Stimulated activated CD8-positive, alpha-beta memory T cell treated with anti-CD3 and anti-CD28 coated beads, Interleukin-7, amount 100 ng/mL, for 24 hours (primary cell): ENCODE data around the gene ASPHD2.

Experiments used
- DNase-seq: peaks from one replicate; pipeline ENCODE4 v3.0.0-alpha.2; 2020; ENCODE audit warnings: low read depth

ASPHD2 gene

DNA sequence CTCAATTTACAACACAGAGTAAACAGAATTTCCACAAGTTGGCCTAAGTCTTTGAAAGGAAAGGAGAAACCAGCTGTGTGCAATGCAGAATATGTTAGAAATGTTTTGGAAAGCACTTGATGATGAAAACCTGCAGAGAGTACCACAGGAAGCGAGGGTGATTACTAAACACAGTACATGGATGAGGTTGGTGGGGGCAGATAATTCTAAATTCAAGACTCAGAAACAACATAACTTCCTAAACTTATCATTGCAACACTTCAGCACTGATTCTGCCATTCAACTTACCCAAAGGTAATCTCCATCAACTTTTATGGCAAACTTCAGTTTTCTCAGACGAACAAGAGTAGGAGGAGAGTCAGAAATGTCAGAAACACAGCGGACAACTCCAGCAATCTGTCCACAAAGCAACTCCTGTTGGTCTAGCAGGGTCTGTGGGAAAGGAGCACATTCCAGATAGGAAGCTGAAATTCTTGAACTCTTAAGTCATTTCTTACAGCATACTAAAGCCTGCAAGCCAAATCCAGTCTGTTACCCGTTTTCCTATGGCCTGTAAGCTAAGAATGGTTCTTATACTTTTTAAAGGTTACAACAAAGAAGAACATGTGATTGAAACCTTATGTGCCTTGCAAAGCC, 47.8 kb downstream of the ASPHD2 start:
- DNase-seq = no peak

DNA sequence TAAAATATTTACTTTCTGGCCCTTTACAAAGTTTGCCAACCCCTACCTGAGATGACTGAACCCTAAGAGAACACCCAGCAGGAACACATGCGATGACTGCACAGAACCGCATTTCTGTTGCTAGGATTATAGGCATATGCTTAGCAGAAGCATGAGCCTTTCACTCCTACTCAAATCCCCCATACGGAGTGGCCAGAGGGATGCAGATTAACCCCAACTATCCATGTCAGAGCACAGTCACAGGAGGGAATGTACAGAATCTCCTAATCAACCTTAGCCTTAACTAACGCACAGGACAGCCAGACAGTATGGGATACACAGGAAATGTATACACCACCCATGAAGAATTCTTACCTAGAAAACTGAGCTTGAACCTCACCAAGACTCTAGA, 48.3 kb downstream of the ASPHD2 start:
- DNase-seq = no peak

DNA sequence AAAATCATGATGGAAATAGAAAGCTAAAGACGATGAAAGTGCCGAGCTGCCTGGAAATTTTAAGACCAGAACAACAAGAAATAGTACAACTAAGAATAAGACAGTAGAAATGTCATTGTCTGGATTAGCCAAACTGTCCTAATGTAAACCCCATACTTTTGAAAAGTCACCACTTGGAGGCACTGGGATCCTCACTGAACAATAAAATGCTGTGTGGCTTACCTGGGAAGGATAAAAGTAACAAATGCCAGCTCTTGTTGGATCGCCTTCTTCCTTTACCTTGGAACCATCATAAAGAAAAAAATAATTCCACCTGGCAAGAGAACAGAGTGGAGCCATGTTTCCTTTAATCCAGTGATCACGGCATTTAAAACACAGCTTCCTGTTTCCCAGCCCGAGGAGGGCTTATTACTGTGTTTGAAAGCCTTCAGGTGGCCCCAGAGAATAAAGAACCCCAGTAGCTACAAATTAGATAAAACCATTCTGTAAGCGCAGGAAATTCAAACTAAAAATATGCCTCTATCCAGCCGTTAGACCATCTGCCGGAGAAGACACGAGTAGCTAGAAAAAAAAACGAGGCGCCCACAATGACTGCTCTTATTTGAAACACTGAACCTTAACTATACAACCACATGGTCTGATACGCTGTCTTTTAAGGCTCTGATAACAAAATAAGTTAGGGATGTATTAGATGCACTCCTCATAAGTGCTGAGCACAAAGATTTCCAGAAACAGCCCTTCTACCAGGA, 50.2 kb downstream of the ASPHD2 start:
- no peak for DNase-seq

DNA sequence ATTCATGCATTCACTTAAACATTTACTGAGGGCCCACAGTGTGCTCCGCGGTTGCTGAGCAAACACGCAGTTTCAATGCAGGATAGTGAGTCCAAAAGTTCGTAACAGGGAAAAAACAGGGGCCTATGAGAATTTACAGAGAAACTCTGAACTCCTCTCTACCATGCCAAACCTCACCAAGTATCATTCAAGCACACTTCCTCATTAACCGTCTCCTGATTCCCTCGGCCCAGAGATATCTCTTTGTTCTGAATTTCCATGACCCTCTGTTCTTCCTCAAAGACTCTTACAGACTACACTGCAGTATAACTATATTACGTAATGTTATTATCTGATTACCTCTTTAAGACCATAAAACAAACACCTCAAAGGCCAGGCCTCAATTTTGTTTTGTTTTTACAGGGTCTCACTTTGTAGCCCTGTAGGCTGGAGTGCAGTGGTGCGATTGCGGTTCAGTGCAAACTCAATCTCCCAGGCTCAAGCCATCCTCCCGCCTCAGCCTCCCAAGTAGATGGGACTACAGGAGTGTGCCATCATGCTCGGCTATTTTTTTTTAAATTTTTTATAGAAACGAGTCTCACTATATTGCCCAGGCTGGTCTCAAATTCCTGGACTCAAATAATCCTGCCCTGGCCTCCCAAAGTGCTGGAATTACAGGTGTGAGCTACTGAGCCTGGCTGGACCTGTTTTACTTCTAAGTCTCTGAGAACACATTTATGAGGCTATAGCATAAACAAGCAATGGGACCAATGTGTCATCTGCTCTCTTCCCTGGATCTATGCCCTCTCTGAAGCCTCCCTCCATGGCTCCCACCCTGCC, 50.9 kb downstream of the ASPHD2 start:
- DNase-seq = no peak

DNA sequence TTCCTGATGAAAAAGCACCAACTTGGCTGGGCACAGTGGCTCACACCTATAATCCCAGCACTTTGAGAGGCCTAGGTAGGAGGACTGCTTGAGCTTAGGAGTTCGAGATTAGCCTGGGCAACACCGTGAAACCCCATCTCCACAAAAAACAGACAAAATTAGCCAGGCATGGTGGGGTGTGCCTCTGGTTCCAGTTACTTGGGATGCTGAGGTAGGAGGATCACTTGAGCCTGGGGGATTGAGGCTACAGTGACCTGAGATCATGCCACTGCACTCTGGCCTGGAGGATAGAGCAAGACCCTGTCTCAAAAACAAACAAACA, 51.5 kb downstream of the ASPHD2 start:
- no peak for DNase-seq

DNA sequence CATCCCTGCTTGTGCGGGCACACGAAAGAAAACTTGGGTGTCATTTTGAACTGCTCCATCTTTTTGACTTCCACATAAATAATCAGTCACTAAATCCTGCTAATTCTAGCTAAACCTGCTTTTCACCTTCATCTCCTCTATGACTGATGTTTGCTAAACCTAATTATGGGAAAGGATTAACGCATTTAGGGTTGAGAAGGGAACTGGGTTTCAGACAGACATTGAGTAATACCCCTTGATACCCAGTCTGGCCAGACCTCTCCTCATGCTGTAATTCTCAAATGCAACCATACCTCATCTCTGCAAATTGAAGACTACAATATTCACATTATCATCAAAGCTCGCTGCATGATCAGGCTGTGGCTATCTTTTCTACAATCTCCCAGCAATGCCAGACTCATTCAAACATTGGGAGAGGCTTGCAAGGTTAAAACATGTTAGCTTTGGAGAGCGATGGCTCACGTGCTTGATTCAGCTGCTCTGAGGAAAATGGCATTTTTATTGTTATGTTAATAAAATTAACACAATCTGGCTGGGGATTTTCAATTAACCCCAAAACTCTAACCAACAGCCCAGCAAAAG, 52.1 kb downstream of the ASPHD2 start:
- DNase-seq = no peak

DNA sequence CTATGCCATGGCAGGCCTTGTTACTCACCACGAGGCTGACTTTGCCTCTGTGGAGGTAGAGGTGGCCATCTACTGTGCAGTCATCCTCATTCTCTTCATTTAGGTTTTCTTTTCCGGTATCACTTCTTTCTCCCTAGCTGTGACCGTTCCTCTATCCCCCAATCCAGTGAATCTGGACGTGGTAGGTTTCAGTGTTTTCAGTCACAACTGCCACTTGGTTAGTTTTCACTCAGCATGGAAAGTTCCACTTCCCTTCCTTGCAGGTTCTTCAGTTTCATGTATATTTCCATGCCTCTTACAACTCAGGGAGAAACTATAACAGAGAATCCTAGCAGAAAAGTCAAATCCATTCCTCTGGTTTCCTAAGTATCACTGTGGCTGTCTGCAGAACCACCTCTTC, 52.6 kb downstream of the ASPHD2 start:
- no peak for DNase-seq

DNA sequence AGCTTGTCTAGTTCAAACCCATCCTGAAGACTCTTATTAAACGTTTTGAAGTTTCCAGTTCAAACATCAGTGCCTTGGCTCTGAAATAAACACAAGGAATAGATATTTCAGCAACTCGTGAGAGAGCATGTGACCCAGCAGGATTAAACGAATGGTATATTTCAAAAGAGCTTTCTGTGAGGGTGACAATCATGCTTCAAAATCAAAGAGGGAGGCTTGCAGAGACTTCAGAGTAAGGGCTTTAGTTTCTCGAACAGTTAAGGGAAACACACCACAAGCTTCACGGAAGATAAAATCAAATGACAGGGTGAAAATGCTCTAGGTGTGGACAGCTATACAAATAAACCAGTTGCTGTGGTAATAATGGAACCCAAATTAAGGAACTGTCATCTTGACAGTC, 53.1 kb downstream of the ASPHD2 start:
- DNase-seq = no peak

DNA sequence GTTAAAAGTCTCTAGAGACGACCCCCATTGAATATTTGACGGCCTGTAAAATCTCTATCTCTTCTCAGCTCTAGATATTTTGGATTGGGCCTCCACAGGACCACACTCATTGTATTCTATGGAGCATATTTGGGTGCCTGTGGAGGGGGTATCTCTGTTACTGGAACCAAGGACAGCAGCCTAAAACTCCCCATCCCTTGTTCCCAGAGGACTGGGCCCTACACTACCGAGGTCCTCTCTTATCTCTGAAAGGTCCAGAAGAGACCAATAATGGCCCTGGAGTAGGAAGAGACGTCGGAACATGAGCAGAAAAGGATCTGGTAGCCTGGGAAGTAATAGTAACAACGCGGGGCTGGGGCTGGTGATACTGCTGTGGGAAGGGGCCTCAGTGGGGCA, 54.0 kb downstream of the ASPHD2 start:
- DNase-seq = no peak

DNA sequence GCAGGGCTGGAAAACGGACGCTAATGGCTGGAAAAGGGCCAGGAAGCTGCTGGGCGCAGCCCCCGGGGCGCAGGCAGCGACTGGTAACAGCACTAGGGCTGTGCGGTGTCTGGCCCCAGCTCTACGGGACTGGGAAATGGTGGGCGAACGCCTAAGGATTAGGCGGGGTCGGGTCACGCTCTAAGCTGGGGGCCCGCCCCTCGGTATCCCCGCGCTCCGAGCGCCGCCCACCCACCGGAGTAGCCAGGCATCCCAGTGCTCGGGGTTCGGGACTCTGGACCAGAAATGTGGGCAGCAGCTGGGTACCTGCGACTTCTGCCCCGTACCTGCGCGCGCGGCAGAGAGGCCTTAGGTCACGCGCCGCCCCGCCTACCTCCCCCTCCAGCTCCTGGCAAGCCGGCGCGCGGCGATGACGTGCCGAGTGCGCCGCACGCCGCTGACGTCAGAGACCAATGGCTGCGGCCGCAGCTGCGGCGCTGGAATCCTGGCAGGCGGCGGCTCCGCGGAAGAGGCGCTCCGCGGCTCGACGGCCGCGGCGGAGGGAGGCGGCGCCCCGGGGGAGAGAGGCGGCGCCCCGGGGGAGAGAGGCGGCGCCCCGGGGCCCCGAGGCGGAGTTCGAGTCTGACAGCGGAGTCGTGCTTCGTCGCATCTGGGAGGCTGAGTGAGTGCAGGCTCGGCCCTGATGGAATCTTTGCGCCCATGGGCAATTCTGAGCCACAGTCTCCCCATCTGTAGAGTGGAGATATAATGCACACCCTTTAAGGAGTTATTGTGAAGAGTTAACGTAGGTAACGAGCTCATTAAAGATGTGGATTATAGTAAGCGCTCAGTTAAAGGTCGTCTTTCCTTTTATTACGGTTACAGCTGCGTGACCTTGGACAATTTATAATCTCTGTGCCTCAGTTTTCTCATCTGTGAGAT, 54.6 kb downstream of the ASPHD2 start, which contains the start of the genes HPS4 and SRRD:
HPS4 (minus strand) TSS at position 345 of the 921 bp plus-strand sequence. CDS start 2,021 bp downstream, outside the sequence.
SRRD (plus strand) TSS at position 439 of the 921 bp plus-strand sequence; CDS start at position 453, 14 bp downstream.
- peak; percentile 79 for DNase-seq

DNA sequence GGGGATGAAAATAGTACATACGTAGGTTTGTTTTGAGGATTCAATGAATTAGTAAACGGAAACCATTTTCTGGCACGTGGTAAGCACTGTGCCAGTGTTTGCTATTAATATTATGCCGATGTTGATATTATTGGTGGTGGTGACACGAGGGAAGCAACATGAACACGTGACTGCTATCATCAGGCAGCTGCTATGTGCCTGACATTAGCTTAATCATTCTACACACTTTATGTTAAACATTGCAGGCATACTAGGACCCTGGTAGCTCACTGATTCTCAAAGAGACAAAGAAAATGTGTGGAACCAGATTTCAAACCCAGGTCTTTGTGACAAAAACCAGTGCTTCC, 55.3 kb downstream of the ASPHD2 start:
- no peak for DNase-seq

DNA sequence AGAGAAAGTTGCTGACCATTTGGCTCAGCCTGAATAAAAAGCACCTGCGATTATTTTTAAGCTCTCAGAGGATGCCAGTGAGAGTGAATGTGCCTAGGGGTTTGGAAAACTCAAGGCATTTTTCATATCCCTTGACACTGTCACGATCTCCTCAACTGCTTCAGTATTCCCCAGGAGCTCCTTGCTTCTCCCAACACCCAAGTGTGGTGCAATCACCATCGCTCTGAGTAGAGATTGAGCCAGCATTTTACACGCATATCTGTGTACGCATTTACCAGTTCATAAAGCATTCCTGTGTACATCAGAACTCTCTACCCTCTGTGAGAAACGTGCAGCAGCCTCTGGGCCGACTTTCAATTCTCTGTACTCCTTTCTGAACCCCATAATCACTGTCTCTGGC, 56.0 kb downstream of the ASPHD2 start:
- DNase-seq = no peak

DNA sequence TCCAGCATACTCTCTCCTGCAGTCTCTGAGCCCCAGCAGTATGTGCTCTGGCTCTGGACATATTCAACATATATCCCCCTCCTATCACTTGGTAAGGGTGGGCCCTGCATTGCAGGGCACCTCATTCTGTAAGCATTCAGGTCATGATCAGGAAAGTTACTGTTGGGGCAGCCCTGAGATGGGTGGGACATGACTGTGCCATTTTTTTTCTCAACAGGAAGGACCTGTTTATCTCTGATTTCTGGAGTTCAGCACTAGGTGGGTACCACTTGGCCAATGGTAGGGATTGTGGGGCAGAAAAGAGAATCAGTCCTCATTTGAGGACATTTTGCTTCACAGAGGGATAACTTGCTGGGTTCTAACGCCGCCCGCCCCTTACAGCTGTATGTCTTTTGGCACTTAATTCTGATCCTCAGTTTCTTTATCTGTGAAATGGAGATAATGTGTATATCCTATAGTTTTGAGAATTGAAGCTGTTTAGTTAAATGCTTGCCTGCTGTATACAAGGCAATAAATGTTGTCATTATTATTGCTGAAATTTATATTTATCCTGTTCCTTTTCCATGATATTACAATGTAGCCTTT, 56.8 kb downstream of the ASPHD2 start:
- no peak for DNase-seq

DNA sequence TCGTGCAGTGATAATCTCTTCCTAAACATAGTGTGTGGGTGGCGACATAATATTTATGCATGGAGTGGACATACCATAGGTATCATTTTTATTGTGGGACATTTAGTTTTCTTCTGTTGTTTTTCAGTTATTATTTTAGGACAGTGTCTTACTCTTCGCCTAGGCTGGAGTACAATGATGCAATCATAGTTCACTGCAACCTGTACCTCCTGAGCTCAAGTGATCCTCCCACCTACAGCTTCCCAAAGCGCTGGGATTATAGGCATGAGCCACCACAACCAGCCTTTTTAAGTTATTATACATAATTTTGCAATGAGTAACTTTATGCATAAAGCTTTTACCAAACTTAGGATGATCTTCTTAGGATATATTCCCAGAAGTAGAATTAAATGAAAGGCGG, 57.3 kb downstream of the ASPHD2 start:
- DNase-seq = no peak

DNA sequence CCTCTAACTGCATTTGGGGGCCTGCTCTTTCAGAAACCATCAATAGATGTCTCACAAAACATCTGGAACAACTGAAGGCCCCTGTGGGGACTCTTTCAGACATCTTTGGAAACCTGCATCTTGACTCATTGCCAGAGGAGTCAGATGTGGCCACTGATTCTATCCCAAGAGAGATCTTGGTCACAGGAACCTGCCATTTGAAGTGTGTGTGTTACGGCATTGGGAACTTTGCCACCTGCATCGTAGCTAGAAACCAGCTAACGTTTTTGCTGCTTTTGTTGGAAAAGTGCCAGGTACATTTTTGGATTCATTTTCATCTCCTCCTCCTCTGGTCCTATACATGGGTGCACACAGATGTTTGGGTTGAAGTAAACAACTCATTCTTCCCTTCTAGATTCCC, 58.9 kb downstream of the ASPHD2 start:
- DNase-seq = no peak

DNA sequence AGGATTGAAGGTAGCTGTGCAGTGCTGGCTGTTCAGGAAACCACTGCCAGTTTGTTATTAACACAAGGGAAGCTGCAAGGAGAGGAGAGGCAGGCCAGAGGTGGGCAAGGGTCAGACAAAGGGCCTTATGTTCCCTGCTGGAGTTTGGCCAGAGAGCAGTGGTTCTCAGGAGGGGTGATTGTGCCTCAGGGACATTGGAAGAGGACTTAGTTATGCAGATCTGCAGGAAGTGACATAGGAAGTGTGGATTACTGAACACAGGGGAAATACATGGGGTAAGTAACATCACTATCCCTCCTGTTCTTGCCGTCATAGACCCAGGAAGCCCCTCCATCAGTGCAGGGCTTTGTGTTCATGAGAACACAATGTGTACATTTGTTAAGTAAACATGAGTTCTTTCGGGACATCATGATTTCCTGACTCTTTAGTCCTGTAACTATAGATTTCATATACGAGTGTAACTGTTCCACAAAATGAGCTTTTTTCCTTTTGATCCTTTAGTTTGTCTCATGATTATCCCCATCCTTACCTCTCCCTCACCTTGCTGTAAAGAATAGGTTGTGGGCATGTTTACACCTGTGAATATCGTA, 60.5 kb downstream of the ASPHD2 start:
- DNase-seq = no peak

DNA sequence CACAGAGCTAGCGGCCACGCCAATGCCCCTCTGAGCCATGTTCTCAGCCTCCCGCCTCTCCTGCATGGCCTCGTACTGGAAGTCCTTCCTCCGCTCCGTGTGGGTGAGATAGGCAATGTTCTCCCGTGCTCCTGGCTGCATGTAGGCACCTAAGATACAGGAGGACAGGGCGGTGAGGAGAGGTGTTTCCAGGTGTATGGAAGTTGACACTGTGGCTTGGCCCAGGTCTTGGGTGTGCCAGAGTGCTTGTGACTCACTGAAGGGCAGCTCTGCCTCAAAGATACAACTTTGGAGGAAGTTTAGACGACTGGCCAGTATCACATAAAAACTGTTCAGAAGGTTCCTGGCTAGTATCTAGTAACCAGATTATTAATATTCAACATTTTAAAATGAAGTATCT, 63.2 kb downstream of the ASPHD2 start:
- DNase-seq = no peak

DNA sequence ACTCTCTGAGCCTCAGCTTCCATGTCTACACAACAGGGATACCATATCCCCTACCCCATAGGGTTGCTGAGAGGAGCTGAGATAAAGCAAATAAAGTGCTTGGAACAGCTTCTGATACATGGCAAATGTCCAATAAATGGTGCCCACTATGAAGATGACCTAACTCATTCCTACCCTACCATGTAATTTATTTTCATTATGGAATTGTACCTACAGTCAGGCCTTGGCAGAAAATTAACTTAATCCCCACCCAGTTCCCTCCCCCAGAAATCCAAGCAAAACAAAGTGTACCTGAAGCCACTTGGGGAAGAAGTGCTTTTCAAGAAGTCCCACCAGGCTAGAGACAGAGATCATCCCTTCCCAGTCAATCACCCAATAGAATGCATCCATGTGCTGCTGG, 65.4 kb downstream of the ASPHD2 start:
- DNase-seq = no peak
